ENCODE results near the gene SLX9. TPM values are rescaled to one million over a fixed set of nuclear protein-coding genes. Genes with fewer than 3 reads are reported as not detected.

Gene SLX9
- total and polyA plus RNA-seq, 8 donors, result 5.4 to 83.4 (median 19.3) TPM

DNA sequence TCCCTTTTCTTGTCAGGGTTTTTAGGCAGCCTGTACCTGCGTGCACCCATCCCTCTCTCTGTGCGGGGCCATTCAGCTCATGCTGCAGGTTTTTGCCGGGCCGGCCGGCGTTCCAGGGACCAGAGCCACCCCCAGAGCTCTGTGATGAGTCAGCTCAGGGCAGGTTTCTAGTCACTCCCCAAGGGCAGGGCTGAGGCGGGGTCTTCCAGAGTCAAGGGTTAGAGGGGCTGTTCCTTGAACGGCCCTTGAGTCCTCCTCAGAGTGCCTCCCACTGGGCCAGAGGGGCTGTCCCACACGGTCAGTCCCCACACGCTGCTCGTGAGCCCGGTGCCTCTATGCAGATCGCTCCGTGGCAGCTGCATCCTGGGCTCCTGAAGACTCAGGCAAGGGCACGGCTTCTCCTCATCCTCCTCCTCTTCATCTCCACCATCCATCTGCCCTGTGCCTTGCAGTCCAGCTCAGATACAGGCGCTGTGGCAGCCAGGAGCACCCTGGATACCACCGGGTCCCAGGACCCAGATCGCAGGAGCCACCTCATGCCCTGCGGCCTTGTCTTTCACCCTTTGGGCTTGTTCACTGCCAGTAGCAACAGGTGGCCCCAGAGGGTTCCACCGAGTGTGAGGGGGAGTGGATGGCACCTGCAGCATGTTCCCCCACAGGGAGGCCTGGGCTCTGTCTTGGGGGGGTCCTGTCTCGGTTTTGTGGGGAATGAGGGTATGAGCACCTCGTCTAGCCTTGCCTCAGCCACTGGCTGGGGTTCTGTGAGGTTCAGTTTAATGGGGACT lies 17.4 kb downstream of the SLX9 start:
- 93 to 94% (median 93%) methylated on average over 12 to 22 of the region's 22 CpGs for WGBS, 5 donors
- peaks cover 9 to 79% (median 63%) of the 10 kb centered on the region in 4 donors for H3K36me3 ChIP-seq
- TF ChIP-seq POLR2AphosphoS5 (IDR thresholded peaks at IDR 0.05), result no peak
- TF ChIP-seq, protein P1, sequence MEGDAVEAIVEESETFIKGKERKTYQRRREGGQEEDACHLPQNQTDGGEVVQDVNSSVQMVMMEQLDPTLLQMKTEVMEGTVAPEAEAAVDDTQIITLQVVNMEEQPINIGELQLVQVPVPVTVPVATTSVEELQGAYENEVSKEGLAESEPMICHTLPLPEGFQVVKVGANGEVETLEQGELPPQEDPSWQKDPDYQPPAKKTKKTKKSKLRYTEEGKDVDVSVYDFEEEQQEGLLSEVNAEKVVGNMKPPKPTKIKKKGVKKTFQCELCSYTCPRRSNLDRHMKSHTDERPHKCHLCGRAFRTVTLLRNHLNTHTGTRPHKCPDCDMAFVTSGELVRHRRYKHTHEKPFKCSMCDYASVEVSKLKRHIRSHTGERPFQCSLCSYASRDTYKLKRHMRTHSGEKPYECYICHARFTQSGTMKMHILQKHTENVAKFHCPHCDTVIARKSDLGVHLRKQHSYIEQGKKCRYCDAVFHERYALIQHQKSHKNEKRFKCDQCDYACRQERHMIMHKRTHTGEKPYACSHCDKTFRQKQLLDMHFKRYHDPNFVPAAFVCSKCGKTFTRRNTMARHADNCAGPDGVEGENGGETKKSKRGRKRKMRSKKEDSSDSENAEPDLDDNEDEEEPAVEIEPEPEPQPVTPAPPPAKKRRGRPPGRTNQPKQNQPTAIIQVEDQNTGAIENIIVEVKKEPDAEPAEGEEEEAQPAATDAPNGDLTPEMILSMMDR (IDR thresholded peaks at IDR 0.05), result no peak
- no peak for TF ChIP-seq EP300 (IDR thresholded peaks at IDR 0.05)
- no peak for TF ChIP-seq POLR2A (IDR thresholded peaks at IDR 0.05)
- H3K27me3 ChIP-seq, result no peaks in the 10 kb centered on the region
- intact Hi-C loops (cut with DNase I; ENCODE audit: low total_unique reads), result no loop called here
- peaks cover 17 to 58% (median 38%) of the 10 kb centered on the region in 4 donors for H3K4me1 ChIP-seq
- H3K27ac ChIP-seq, result peak overlapping the region in 4 of 5 donors; percentile 68 to 83 (median 72)
- H3K9me3 ChIP-seq, result no peaks in the 10 kb centered on the region
- DNase-seq, result no peak
- H3K4me3 ChIP-seq, result no peak overlapping the region

DNA sequence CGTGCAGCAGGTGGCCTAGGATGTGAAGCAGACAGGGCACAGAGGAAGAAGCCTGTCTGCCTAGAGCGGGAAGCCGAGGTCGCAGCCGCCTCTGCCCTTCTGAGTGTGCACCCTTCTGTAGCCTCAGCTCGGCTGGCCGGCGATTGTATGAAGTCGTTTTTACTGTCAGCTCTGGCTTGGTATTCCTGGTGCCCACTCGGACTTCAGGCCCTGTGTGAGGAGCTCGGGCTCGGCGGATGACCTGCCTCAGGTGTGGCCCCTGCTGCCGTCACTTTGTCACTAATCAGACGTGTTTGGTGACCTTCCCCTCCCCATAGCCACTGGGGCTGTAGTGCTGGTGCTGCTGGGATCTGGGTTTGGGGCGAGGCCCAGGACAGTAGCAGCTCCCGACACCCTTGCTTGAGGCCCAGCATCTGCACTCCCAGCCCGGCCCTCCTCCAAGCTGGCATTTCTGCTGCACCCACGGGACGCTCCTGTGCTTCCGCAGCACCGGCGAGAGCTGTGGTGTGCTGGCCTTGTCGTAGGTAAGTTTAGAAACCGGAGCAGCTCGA lies 18.1 kb downstream of the SLX9 start:
- WGBS, 5 donors, result 69 to 91% (median 89%) methylated on average over 22 to 26 of the region's 26 CpGs
- Histone ChIP-seq H3K4me1 (peaks cover 17 to 57% (median 36%) of the 10 kb centered on the region in 4 donors), H3K27me3 (no peaks in the 10 kb centered on the region), H3K36me3 (peaks cover 9 to 78% (median 64%) of the 10 kb centered on the region in 4 donors), H3K4me3 (no peak overlapping the region), H3K9me3 (no peaks in the 10 kb centered on the region), H3K27ac (peak overlapping the region in 4 of 5 donors; percentile 68 to 83 (median 72))
- intact Hi-C loops (cut with DNase I; ENCODE audit: low total_unique reads), result no loop called here
- TF ChIP-seq, protein P1 (IDR thresholded peaks at IDR 0.05), result no peak
- no peak for TF ChIP-seq EP300 (IDR thresholded peaks at IDR 0.05)
- TF ChIP-seq POLR2A (IDR thresholded peaks at IDR 0.05), result no peak
- TF ChIP-seq POLR2AphosphoS5 (IDR thresholded peaks at IDR 0.05), result no peak
- no peak for DNase-seq

DNA sequence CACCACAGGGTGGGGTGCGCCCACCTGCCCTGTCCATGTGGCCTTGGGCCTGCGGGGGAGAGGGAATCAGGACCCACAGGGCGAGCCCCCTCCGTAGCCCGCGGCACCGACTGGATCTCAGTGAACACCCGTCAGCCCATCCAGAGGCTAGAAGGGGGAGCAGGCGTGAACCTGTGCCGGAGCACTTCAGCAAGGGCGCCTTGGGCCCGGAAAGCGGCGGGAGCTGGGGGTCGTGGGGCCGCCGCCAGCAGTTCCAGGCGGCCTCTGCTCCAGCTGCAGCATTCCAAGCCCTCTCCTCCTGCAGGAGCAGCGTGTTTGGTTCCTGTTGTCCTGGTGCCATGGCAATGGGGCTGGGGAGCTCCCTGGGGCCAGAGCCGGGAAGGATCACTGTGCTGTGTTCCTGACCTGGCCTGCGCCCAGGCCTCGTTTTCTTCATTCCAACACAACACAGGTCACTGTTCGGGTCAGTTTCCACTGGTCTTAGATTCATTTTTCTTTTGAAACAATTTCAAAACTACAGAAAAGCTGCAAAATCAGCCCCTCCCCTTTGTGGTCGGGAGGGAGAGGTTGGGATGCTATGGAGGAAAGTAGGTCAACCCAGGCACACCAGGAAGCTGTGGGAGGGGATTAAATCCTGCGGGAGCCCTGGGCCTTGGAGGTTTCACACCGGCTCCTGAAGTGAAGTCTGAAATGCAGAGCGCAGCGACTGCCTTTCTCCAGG lies 18.8 kb downstream of the SLX9 start:
- 40 to 71% (median 58%) methylated on average over 27 to 28 of the region's 28 CpGs for WGBS, 5 donors
- H3K4me3 ChIP-seq, result no peak overlapping the region
- H3K4me1 ChIP-seq, result peaks cover 17 to 55% (median 35%) of the 10 kb centered on the region in 4 donors
- peak overlapping the region in 4 of 5 donors; percentile 68 to 83 (median 72) for H3K27ac ChIP-seq
- intact Hi-C loops (cut with DNase I; ENCODE audit: low total_unique reads), result no loop called here
- peaks cover 9 to 75% (median 63%) of the 10 kb centered on the region in 4 donors for H3K36me3 ChIP-seq
- H3K27me3 ChIP-seq, result no peaks in the 10 kb centered on the region
- DNase-seq, result peak; percentile 48 to 89
- TF ChIP-seq POLR2A (IDR thresholded peaks at IDR 0.05) (no peak), POLR2AphosphoS5 (IDR thresholded peaks at IDR 0.05) (peak in 1 of 3 donors; percentile 64), EP300 (IDR thresholded peaks at IDR 0.05) (peak; percentile 72)
- TF ChIP-seq, protein P1 (IDR thresholded peaks at IDR 0.05), result no peak
- H3K9me3 ChIP-seq, result no peaks in the 10 kb centered on the region

All from stomach (tissue), 9 donors.